ENCODE measurements around the gene PDE4D.
"Not testable (repeated sequence)": the region's sequence is repeated elsewhere in the genome, so short reads cannot be mapped to it uniquely, and the experiment has no call there.

The PDE4D gene

GRCh38 chr5:59759600-59760351 lies 133.8 kb downstream of the PDE4D start:
- no peak for FAIRE-seq
- TF ChIP-seq SPI1 (IDR thresholded peaks at IDR 0.05; ENCODE audit: low read depth, low read length) (no peak), TAF1 (IDR thresholded peaks at IDR 0.05; ENCODE audit: low read depth, low read length) (no peak), POU2F2 (IDR thresholded peaks at IDR 0.05; ENCODE audit: low read depth, low read length) (no peak), PAX5 (IDR thresholded peaks at IDR 0.05; ENCODE audit: insufficient read depth, low read length, severe bottlenecking) (no peak), POLR2AphosphoS5 (IDR thresholded peaks at IDR 0.05; ENCODE audit: low read depth, low read length) (no peak), POLR2A (IDR thresholded peaks at IDR 0.05; ENCODE audit: low read depth, low read length) (no peak)
- DNase-seq (ENCODE audit: insufficient read length, low spot score) = no peak

GRCh38 chr5:59758566-59758965 lies 135.0 kb downstream of the PDE4D start:
- DNase-seq (ENCODE audit: insufficient read length, low spot score) (no peak), FAIRE-seq (no peak)
- TF ChIP-seq TAF1 (IDR thresholded peaks at IDR 0.05; ENCODE audit: low read depth, low read length) = no peak

- DNase-seq (ENCODE audit: insufficient read length, low spot score) (no peak), FAIRE-seq (no peak)
- TF ChIP-seq PAX5 (IDR thresholded peaks at IDR 0.05; ENCODE audit: insufficient read depth, low read length, severe bottlenecking) = no peak
- no peak for TF ChIP-seq POLR2A (IDR thresholded peaks at IDR 0.05; ENCODE audit: low read depth, low read length)
- TF ChIP-seq POLR2AphosphoS5 (IDR thresholded peaks at IDR 0.05; ENCODE audit: low read depth, low read length) = no peak
- TF ChIP-seq POU2F2 (IDR thresholded peaks at IDR 0.05; ENCODE audit: low read depth, low read length) = no peak
- no peak for TF ChIP-seq TAF1 (IDR thresholded peaks at IDR 0.05; ENCODE audit: low read depth, low read length)
- TF ChIP-seq SPI1 (IDR thresholded peaks at IDR 0.05; ENCODE audit: low read depth, low read length) = no peak
Observed at GRCh38 chr5:59757442-59757841, 136.1 kb downstream of the PDE4D start.

GRCh38 chr5:59756373-59757035 lies 137.0 kb downstream of the PDE4D start:
- FAIRE-seq = no peak

GRCh38 chr5:59755476-59755875 lies 138.1 kb downstream of the PDE4D start:
- no peak for DNase-seq (ENCODE audit: insufficient read length, low spot score)
- no peak for FAIRE-seq
- no peak for TF ChIP-seq PAX5 (IDR thresholded peaks at IDR 0.05; ENCODE audit: insufficient read depth, low read length, severe bottlenecking)
- TF ChIP-seq SPI1 (IDR thresholded peaks at IDR 0.05; ENCODE audit: low read depth, low read length) = no peak
- no peak for TF ChIP-seq POU2F2 (IDR thresholded peaks at IDR 0.05; ENCODE audit: low read depth, low read length)
- no peak for TF ChIP-seq POLR2A (IDR thresholded peaks at IDR 0.05; ENCODE audit: low read depth, low read length)
- no peak for TF ChIP-seq TAF1 (IDR thresholded peaks at IDR 0.05; ENCODE audit: low read depth, low read length)
- no peak for TF ChIP-seq POLR2AphosphoS5 (IDR thresholded peaks at IDR 0.05; ENCODE audit: low read depth, low read length)

More at GRCh38 chr5:59756373-59757035, 137.0 kb downstream of the PDE4D start:
- TF ChIP-seq POU2F2 (IDR thresholded peaks at IDR 0.05; ENCODE audit: low read depth, low read length) (no peak), POLR2A (IDR thresholded peaks at IDR 0.05; ENCODE audit: low read depth, low read length) (no peak), PAX5 (IDR thresholded peaks at IDR 0.05; ENCODE audit: insufficient read depth, low read length, severe bottlenecking) (no peak), SPI1 (IDR thresholded peaks at IDR 0.05; ENCODE audit: low read depth, low read length) (no peak), TAF1 (IDR thresholded peaks at IDR 0.05; ENCODE audit: low read depth, low read length) (no peak), POLR2AphosphoS5 (IDR thresholded peaks at IDR 0.05; ENCODE audit: low read depth, low read length) (no peak)
- DNase-seq (ENCODE audit: insufficient read length, low spot score) = no peak

- TF ChIP-seq POU2F2 (IDR thresholded peaks at IDR 0.05; ENCODE audit: low read depth, low read length) (no peak), POLR2A (IDR thresholded peaks at IDR 0.05; ENCODE audit: low read depth, low read length) (no peak), TAF1 (IDR thresholded peaks at IDR 0.05; ENCODE audit: low read depth, low read length) (no peak), SPI1 (IDR thresholded peaks at IDR 0.05; ENCODE audit: low read depth, low read length) (no peak), PAX5 (IDR thresholded peaks at IDR 0.05; ENCODE audit: insufficient read depth, low read length, severe bottlenecking) (no peak), POLR2AphosphoS5 (IDR thresholded peaks at IDR 0.05; ENCODE audit: low read depth, low read length) (no peak)
- FAIRE-seq (no peak), DNase-seq (ENCODE audit: insufficient read length, low spot score) (no peak)
Observed at GRCh38 chr5:59753599-59753998, 139.9 kb downstream of the PDE4D start.

GRCh38 chr5:59749782-59750520 lies 143.6 kb downstream of the PDE4D start:
- no peak for FAIRE-seq

GRCh38 chr5:59748036-59748663 lies 145.4 kb downstream of the PDE4D start:
- not testable (repeated sequence) for DNase-seq (ENCODE audit: insufficient read length, low spot score); FAIRE-seq

More at GRCh38 chr5:59749782-59750520, 143.6 kb downstream of the PDE4D start:
- TF ChIP-seq SPI1 (IDR thresholded peaks at IDR 0.05; ENCODE audit: low read depth, low read length) (no peak), POLR2AphosphoS5 (IDR thresholded peaks at IDR 0.05; ENCODE audit: low read depth, low read length) (no peak), POU2F2 (IDR thresholded peaks at IDR 0.05; ENCODE audit: low read depth, low read length) (no peak), TAF1 (IDR thresholded peaks at IDR 0.05; ENCODE audit: low read depth, low read length) (no peak)
- no peak for DNase-seq (ENCODE audit: insufficient read length, low spot score)

GRCh38 chr5:59746241-59746765 lies 147.2 kb downstream of the PDE4D start:
- no peak for TF ChIP-seq POLR2AphosphoS5 (IDR thresholded peaks at IDR 0.05; ENCODE audit: low read depth, low read length)

More at GRCh38 chr5:59746241-59746765, 147.2 kb downstream of the PDE4D start:
- FAIRE-seq (no peak), DNase-seq (ENCODE audit: insufficient read length, low spot score) (no peak)
